Measurements from ENCODE around the gene STRN3. TPM values are rescaled to one million over a fixed set of nuclear protein-coding genes. Genes with fewer than 3 reads are reported as not detected.
"Not testable (repeated sequence)": the region's sequence is repeated elsewhere in the genome, so short reads cannot be mapped to it uniquely, and the experiment has no call there.

Gene STRN3
- total RNA-seq, 1 donor from 2014 or later, result 148 TPM

- FAIRE-seq, result no peak
- DNase-seq (ENCODE audit: low spot score in 2 of 2), result no peak
Measured at GRCh38 chr14:30925254-30925653, 100.9 kb downstream of the STRN3 start.

- no peak for FAIRE-seq
Measured at GRCh38 chr14:30921788-30922187, 104.4 kb downstream of the STRN3 start.

GRCh38 chr14:30921305-30921704 is 104.9 kb downstream of the STRN3 start:
- DNase-seq (ENCODE audit: low spot score in 2 of 2) (no peak), FAIRE-seq (no peak)

More at GRCh38 chr14:30921788-30922187, 104.4 kb downstream of the STRN3 start:
- no peak for DNase-seq (ENCODE audit: low spot score in 2 of 2)

- no peak for DNase-seq (ENCODE audit: low spot score in 2 of 2)
- no peak for FAIRE-seq
Measured at GRCh38 chr14:30915596-30915995, 110.6 kb downstream of the STRN3 start.

- no peak for DNase-seq (ENCODE audit: low spot score in 2 of 2)
- no peak for FAIRE-seq
Measured at GRCh38 chr14:30914812-30915211, 111.4 kb downstream of the STRN3 start.

- FAIRE-seq, result no peak
Measured at GRCh38 chr14:30908826-30909225, 117.4 kb downstream of the STRN3 start.

GRCh38 chr14:30907659-30908057 is 118.5 kb downstream of the STRN3 start:
- FAIRE-seq (no peak), DNase-seq (ENCODE audit: low spot score in 2 of 2) (no peak)

More at GRCh38 chr14:30908826-30909225, 117.4 kb downstream of the STRN3 start:
- DNase-seq (ENCODE audit: low spot score in 2 of 2), result no peak

GRCh38 chr14:30906752-30907658 is 119.2 kb downstream of the STRN3 start:
- peak; percentile 67 for FAIRE-seq
- no peak for DNase-seq (ENCODE audit: low spot score in 2 of 2)

- FAIRE-seq (no peak), DNase-seq (ENCODE audit: low spot score in 2 of 2) (no peak)
Measured at GRCh38 chr14:30903285-30904124, 122.7 kb downstream of the STRN3 start.

GRCh38 chr14:30897121-30897520 is 129.1 kb downstream of the STRN3 start:
- not testable (repeated sequence) for DNase-seq (ENCODE audit: low spot score in 2 of 2); FAIRE-seq

GRCh38 chr14:30896435-30896834 is 129.7 kb downstream of the STRN3 start:
- no peak for DNase-seq (ENCODE audit: low spot score in 2 of 2)
- FAIRE-seq, result no peak

- FAIRE-seq (no peak), DNase-seq (ENCODE audit: low spot score in 2 of 2) (no peak)
Measured at GRCh38 chr14:30894923-30895515, 131.2 kb downstream of the STRN3 start.

- no peak for FAIRE-seq
- no peak for DNase-seq (ENCODE audit: low spot score in 2 of 2)
Measured at GRCh38 chr14:30893819-30894218, 132.4 kb downstream of the STRN3 start.

GRCh38 chr14:30889244-30889594 is 137.0 kb downstream of the STRN3 start:
- FAIRE-seq (no peak), DNase-seq (ENCODE audit: low spot score in 2 of 2) (no peak)

GRCh38 chr14:30888480-30889243 is 137.5 kb downstream of the STRN3 start:
- FAIRE-seq (no peak), DNase-seq (ENCODE audit: low spot score in 2 of 2) (no peak)

- FAIRE-seq, result no peak
- no peak for DNase-seq (ENCODE audit: low spot score in 2 of 2)
Measured at GRCh38 chr14:30885840-30886740, 140.1 kb downstream of the STRN3 start.

- no peak for DNase-seq (ENCODE audit: low spot score in 2 of 2)
- no peak for FAIRE-seq
Measured at GRCh38 chr14:30884901-30885300, 141.3 kb downstream of the STRN3 start.

GRCh38 chr14:30883508-30884294 is 142.5 kb downstream of the STRN3 start:
- FAIRE-seq, result no peak
- DNase-seq (ENCODE audit: low spot score in 2 of 2), result no peak

All from frontal cortex (tissue), 4 donors.